K562 (cell line): ENCODE results near the gene PPA2. TPM values are rescaled to one million over a fixed set of nuclear protein-coding genes. Genes with fewer than 3 reads are reported as not detected.

Source experiments
- GABPB1 ChIP-seq: sonication (generic); formaldehyde crosslinking; IDR thresholded peaks from 2 replicates; pipeline ENCODE4 v1.8.0; 2022; ENCODE audit warnings: mild to moderate bottlenecking, missing genetic modification reagents
- ILF3 ChIP-seq: fragments of 450-650 bp; IDR thresholded peaks from 2 replicates; pipeline ENCODE4 v1.6.1; 2018; ENCODE audit warnings: antibody characterized with exemption, mild to moderate bottlenecking, moderate library complexity, borderline replicate concordance
- LEF1 ChIP-seq: fragments of 450-650 bp; IDR thresholded peaks from 2 replicates; pipeline ENCODE4 v1.6.1; 2016; ENCODE audit warnings: mild to moderate bottlenecking
- MITF ChIP-seq: IDR thresholded peaks from 2 replicates; pipeline ENCODE4 v1.6.1; 2014; ENCODE audit warnings: antibody characterized with exemption
- MYBL2 ChIP-seq, 2 experiments: fragments of 450-650 bp in 1 of 2; sonication (generic) in 1 of 2; formaldehyde crosslinking in 1 of 2; IDR thresholded peaks; 2 replicates each; pipeline versions ENCODE4 v1.6.1 to v1.8.1; 2017 to 2022; ENCODE audit warnings: borderline replicate concordance in 1 of 2, inconsistent platforms in 1 of 2, low read depth in 1 of 2, mild to moderate bottlenecking in 1 of 2, missing genetic modification reagents in 1 of 2, moderate library complexity in 1 of 2
- NFYB ChIP-seq: IDR thresholded peaks from 2 replicates; pipeline ENCODE4 v1.6.1; 2011; ENCODE audit warnings: mild to moderate bottlenecking, moderate library complexity; ENCODE audit not compliant: insufficient read length; ENCODE audit errors: extremely low read depth
- PCBP2 ChIP-seq: fragments of 200-400 bp; formaldehyde crosslinking; IDR thresholded peaks from 2 replicates; pipeline ENCODE4 v1.6.1; 2018; ENCODE audit warnings: low read length, low read depth, mild to moderate bottlenecking, moderate library complexity; ENCODE audit not compliant: poor library complexity, severe bottlenecking
- POLR2A ChIP-seq: fragments of 450-650 bp; conservative IDR thresholded peaks from 2 replicates; pipeline ENCODE4 v1.6.1; 2016
- PRMT5 ChIP-seq: sonication (generic); formaldehyde crosslinking; IDR thresholded peaks from 2 replicates; pipeline ENCODE4 v1.5.0; 2020; ENCODE audit warnings: missing genetic modification reagents
- ZC3H11A ChIP-seq: IDR thresholded peaks from 2 replicates; pipeline ENCODE4 v1.6.1; 2012; ENCODE audit warnings: low read depth, low read length, improper control_type of control experiment
- ZNF23 ChIP-seq: fragments of 250-450 bp; sonication (Bioruptor Pico); IDR thresholded peaks from 2 replicates; pipeline ENCODE4 v1.4.0; 2020; ENCODE audit warnings: mild to moderate bottlenecking
- ZNF584 ChIP-seq: fragments of 200-800 bp; sonication (Bioruptor generic); IDR thresholded peaks from 2 replicates; pipeline ENCODE4 v1.6.1; 2016; ENCODE audit warnings: low read depth, mild to moderate bottlenecking, missing genetic modification characterization, missing compliant biosample characterization
- ZNF589 ChIP-seq: fragments of 200-800 bp; sonication (Bioruptor generic); IDR thresholded peaks from 2 replicates; pipeline ENCODE4 v1.6.1; 2016; ENCODE audit warnings: low read depth, missing genetic modification characterization, missing compliant biosample characterization
- ZNF766 ChIP-seq: fragments of 200-800 bp; sonication (Bioruptor generic); conservative IDR thresholded peaks from 2 replicates; pipeline ENCODE4 v1.6.1; 2016; ENCODE audit warnings: missing genetic modification characterization, missing compliant biosample characterization
- polyA plus RNA-seq, 8 experiments: library from polyadenylated mRNA; depleted of rRNA in 4 of 8; stranded (reverse) in 5 of 8; unstranded in 3 of 8; fragments of >200 nt; fragmentation: Nextera tagmentation in 2 of 8; fragmentation: Illumina TruSeq in 1 of 8; extraction: Ambion mirVana in 2 of 8; extraction: Trizol in 1 of 8; gene quantifications; 2 replicates each; pipeline versions ENCODE4 v1.2.1 to v1.2.3, GENCODE V29; 2011 to 2014; ENCODE audit warnings: inconsistent platforms in 1 of 8, missing spikeins in 1 of 8
- total RNA-seq, 7 experiments: library from RNA; depleted of rRNA in 6 of 7; stranded (reverse); fragments of >200 nt in 6 of 7; fragmentation: Illumina TruSeq in 2 of 7; extraction: Trizol in 2 of 7; gene quantifications; 2 replicates each; pipeline versions ENCODE4 v1.2.1 to v1.2.3, GENCODE V29; 2011 to 2021; ENCODE audit warnings: low replicate concordance in 1 of 7
- TF ChIP-seq, protein P1 (sequence below): sonication (generic); formaldehyde crosslinking; IDR thresholded peaks from 2 replicates; pipeline ENCODE4 v1.8.0; 2023; ENCODE audit warnings: missing genetic modification reagents, mild to moderate bottlenecking, borderline replicate concordance
- TF ChIP-seq, protein P2 (sequence below): fragments of 450-650 bp; IDR thresholded peaks from 2 replicates; pipeline ENCODE4 v1.7.1; 2018; ENCODE audit warnings: mild to moderate bottlenecking, low read depth; ENCODE audit not compliant: partially characterized antibody

Gene PPA2
- total and polyA plus RNA-seq, 9 of the 15 experiments (the other 6 are each of a cell fraction or from before 2014, with no cell fraction given): 48.3 to 190 (median 109) TPM

- peak; percentile 100 for TF ChIP-seq ZNF766 (CRISPR knock-in tag)
- TF ChIP-seq ZNF23 (CRISPR knock-in tag): no peak
- TF ChIP-seq NFYB: no peak
- TF ChIP-seq, protein P1, sequence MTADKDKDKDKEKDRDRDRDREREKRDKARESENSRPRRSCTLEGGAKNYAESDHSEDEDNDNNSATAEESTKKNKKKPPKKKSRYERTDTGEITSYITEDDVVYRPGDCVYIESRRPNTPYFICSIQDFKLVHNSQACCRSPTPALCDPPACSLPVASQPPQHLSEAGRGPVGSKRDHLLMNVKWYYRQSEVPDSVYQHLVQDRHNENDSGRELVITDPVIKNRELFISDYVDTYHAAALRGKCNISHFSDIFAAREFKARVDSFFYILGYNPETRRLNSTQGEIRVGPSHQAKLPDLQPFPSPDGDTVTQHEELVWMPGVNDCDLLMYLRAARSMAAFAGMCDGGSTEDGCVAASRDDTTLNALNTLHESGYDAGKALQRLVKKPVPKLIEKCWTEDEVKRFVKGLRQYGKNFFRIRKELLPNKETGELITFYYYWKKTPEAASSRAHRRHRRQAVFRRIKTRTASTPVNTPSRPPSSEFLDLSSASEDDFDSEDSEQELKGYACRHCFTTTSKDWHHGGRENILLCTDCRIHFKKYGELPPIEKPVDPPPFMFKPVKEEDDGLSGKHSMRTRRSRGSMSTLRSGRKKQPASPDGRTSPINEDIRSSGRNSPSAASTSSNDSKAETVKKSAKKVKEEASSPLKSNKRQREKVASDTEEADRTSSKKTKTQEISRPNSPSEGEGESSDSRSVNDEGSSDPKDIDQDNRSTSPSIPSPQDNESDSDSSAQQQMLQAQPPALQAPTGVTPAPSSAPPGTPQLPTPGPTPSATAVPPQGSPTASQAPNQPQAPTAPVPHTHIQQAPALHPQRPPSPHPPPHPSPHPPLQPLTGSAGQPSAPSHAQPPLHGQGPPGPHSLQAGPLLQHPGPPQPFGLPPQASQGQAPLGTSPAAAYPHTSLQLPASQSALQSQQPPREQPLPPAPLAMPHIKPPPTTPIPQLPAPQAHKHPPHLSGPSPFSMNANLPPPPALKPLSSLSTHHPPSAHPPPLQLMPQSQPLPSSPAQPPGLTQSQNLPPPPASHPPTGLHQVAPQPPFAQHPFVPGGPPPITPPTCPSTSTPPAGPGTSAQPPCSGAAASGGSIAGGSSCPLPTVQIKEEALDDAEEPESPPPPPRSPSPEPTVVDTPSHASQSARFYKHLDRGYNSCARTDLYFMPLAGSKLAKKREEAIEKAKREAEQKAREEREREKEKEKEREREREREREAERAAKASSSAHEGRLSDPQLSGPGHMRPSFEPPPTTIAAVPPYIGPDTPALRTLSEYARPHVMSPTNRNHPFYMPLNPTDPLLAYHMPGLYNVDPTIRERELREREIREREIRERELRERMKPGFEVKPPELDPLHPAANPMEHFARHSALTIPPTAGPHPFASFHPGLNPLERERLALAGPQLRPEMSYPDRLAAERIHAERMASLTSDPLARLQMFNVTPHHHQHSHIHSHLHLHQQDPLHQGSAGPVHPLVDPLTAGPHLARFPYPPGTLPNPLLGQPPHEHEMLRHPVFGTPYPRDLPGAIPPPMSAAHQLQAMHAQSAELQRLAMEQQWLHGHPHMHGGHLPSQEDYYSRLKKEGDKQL (CRISPR knock-in tag): no peak
- TF ChIP-seq POLR2A: peak; percentile 91
- TF ChIP-seq ZNF589 (CRISPR knock-in tag): no peak; the same call in 1 of the 2 replicates
- TF ChIP-seq ZNF584 (CRISPR knock-in tag): no peak
- TF ChIP-seq MYBL2 (IDR thresholded peaks at IDR 0.05; ENCODE audit: low read depth): no peak
- TF ChIP-seq MYBL2 (CRISPR knock-in tag; IDR thresholded peaks at IDR 0.05; ENCODE audit: borderline replicate concordance): no peak
- peak; percentile 82; the same call in 1 of the 2 replicates for TF ChIP-seq ILF3
- TF ChIP-seq LEF1: no peak
- TF ChIP-seq GABPB1 (CRISPR knock-in tag): peak; percentile 85
- no peak for TF ChIP-seq MITF
- TF ChIP-seq ZC3H11A: no peak
- no peak for TF ChIP-seq PRMT5 (CRISPR knock-in tag)
- no peak for TF ChIP-seq PCBP2
- TF ChIP-seq, protein P2, sequence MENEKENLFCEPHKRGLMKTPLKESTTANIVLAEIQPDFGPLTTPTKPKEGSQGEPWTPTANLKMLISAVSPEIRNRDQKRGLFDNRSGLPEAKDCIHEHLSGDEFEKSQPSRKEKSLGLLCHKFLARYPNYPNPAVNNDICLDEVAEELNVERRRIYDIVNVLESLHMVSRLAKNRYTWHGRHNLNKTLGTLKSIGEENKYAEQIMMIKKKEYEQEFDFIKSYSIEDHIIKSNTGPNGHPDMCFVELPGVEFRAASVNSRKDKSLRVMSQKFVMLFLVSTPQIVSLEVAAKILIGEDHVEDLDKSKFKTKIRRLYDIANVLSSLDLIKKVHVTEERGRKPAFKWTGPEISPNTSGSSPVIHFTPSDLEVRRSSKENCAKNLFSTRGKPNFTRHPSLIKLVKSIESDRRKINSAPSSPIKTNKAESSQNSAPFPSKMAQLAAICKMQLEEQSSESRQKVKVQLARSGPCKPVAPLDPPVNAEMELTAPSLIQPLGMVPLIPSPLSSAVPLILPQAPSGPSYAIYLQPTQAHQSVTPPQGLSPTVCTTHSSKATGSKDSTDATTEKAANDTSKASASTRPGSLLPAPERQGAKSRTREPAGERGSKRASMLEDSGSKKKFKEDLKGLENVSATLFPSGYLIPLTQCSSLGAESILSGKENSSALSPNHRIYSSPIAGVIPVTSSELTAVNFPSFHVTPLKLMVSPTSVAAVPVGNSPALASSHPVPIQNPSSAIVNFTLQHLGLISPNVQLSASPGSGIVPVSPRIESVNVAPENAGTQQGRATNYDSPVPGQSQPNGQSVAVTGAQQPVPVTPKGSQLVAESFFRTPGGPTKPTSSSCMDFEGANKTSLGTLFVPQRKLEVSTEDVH: no peak
Observed at GRCh38 chr4:105473324-105474098, at the start of gene PPA2 (continued).
